AG20443 (cell line): ENCODE data around the gene AGPAT4.
"Not testable (repeated sequence)": the region's sequence is repeated elsewhere in the genome, so short reads cannot be mapped to it uniquely, and the experiment has no call there.

ENCODE experiments used
- DNase-seq: peaks from one replicate; pipeline ENCODE4 v3.0.0; 2012; ENCODE audit warnings: low spot score, mixed read lengths

Gene AGPAT4

GRCh38 chr6:161227004-161227960 lies 46.6 kb downstream of the AGPAT4 start:
- no peak for DNase-seq

- DNase-seq: no peak
Observed at GRCh38 chr6:161226009-161226964, 47.6 kb downstream of the AGPAT4 start.

- no peak for DNase-seq
Observed at GRCh38 chr6:161225681-161226008, 48.2 kb downstream of the AGPAT4 start.

DNA sequence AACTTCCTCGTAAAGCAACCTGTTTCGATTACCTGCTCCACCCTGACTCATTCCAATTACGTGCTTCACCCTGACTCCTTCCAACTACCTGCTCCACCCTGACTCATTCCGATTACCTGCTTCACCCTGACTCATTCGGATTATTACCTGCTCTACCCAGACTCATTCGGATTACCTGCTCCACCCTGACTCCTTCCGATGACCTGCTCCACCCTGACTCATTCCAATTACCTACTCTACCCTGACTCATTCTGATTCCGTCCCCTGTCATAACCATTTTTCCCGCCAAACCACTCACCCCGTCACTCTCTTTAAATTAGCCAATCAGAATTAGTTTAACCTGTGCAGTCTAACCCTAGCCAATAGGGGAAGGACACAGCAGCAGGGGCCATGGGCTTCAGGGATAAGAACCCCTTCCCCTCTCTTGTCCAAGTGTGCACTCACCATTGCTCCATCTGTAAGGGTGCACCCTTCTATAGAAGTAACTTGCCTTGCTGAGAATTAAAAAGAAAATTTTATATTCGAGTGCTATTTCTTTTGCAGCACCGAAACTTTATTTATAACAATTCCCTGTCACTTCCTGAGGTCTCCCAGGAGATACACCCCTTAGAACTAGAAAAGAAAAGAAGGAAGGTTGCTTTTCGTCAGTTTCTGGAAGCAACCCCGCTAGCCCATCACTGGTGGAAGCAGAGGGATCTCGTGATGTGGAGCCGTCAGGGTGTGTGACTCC lies 48.7 kb downstream of the AGPAT4 start:
- not testable (repeated sequence) for DNase-seq

DNA sequence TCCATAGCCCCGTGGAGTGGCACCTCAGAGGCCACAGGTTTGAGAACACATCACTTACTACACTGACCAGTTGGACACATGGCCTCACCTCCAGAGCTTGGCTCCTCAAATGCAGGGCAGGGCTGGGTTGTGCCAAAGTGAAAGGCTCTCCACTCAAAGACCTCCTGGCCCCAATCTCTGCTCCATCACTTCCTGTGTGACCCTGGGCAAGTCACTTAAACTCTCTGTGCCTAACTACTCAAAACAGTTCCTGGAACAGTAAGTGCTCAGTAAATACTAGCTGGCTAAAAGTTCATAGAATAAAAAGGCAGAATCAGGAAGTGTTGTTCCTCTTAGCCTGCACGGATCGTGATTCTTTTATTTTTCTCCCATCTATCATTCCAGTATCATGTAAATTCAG lies 50.2 kb downstream of the AGPAT4 start:
- DNase-seq: no peak

- no peak for DNase-seq
Observed at GRCh38 chr6:161222706-161223234, 51.1 kb downstream of the AGPAT4 start.

- no peak for DNase-seq
Observed at GRCh38 chr6:161220346-161220745, 53.5 kb downstream of the AGPAT4 start.

DNA sequence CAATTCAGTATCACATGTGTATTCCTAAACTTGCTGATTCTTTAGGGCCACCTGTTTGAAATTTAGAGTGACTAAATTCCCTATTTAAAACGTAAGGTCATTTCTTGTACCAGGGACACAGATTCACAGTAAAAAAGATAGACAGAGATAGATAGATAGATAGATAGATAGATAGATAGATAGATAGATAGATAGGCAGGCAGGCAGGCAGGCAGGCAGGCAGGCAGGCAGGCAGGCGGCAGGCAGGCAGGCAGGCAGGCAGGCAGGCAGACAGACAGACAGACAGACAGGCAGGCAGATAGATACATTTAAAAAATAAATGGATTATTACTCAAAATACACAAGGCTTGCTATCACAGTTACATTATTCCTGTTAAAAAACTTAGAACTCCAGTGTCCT lies 54.2 kb downstream of the AGPAT4 start:
- DNase-seq: no peak

GRCh38 chr6:161218222-161218621 lies 55.6 kb downstream of the AGPAT4 start:
- DNase-seq: no peak

DNA sequence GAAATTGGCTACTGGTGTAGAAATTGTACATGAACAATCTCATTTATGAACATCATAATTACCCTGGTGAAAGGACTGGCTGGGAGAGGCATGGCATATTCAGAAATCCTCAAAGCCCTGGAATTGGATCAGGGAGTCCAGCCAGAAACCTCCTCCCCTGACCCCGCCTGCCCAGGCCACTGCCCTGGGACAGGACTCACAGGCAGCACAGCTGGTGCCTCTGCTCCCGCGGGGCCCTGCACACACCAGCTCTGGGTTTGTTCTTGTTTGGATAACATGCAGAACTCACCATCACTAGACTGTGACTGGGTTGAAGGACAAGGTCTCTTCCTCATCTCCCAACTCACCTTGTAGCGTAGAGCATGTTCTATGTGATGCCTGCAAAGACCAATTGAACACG lies 56.2 kb downstream of the AGPAT4 start:
- no peak for DNase-seq

GRCh38 chr6:161216616-161217205 lies 57.1 kb downstream of the AGPAT4 start:
- DNase-seq: no peak

- DNase-seq: no peak
Observed at GRCh38 chr6:161215876-161216615, 57.8 kb downstream of the AGPAT4 start.

DNA sequence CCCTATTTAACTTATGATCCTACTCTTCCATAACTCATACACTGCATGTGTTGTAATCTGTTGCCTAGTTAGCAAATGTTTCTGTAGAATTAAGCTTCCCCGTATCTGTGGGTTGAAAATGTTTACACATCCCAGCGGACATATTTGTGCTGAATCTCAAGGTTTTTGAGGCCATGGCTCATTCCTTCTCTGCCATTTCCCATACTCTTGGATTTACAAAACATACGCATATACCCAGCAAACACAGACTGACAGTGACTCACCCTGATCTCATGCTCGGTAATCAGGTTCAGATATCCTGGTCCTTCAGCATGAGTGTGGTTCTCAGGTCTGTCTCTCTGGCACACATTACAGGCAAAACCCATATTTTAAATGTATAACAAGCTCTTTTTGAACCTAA lies 58.7 kb downstream of the AGPAT4 start:
- DNase-seq: peak; percentile 75

DNA sequence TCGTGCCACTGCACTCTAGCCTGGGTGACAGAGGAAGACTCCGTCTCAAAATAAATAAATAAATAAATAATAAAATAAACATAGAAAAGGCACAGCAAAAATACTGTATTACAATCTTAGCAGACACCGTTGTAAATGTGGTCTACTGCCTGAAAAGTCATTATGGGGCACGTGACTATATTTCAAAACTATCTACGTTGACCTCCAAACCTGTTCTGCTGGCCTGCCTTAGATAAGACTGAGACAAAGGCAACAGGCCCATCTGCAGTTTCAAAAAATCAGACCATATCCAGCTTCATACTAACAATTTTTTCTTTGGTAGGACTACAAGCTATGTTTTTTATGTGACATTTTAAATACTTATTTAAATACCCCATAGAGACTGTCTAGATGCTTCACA lies 59.1 kb downstream of the AGPAT4 start:
- no peak for DNase-seq

DNA sequence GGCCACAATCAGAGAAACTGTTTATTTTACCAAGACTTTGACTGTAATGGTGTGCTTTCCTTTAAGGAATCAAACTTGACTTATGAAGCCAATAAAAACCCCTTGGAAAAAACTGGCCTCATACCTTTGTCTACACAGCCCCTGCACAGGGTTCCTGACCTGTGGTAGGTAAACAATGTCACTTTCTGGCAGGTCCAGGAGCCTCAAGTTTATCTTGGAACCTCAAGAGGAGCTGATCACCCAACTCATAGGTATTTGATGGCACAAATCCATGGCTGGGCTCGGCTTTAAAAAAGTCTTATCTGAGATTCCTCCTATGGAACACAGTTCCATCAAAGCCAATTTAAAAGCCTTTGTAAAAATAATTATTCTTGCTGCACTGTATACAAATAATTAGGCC lies 61.0 kb downstream of the AGPAT4 start:
- DNase-seq: no peak

GRCh38 chr6:161211380-161212035 lies 62.4 kb downstream of the AGPAT4 start:
- no peak for DNase-seq

- no peak for DNase-seq
Observed at GRCh38 chr6:161210857-161211256, 63.0 kb downstream of the AGPAT4 start.

DNA sequence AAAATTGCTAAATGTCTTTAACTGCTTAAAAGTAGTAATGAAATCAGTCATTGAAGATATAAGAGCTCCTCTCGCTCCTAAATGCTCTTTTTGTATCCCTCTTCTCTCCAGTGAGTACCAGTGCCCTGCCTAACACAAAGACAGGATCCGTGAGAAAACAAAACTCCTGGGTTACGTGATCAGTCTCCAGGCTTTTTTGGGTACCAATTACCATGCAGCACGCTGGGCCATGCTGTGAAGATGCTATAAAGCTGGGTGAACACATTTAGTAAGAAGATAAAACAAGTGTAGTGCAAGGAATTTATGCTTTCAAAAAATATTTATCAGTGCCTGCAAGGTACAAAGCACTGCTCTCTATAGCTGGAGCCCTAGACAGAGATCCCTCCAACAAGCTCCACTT lies 66.7 kb downstream of the AGPAT4 start:
- DNase-seq: no peak

- no peak for DNase-seq
Observed at GRCh38 chr6:161204866-161205557, 68.8 kb downstream of the AGPAT4 start.
